H1 (cell line): ENCODE measurements around the gene NLRP3. TPM values are rescaled to one million over a fixed set of nuclear protein-coding genes. Genes with fewer than 3 reads are reported as not detected.

ENCODE experiments used
- CHD1 ChIP-seq: IDR thresholded peaks from 2 replicates; pipeline ENCODE4 v1.6.1; 2012; ENCODE audit warnings: low read depth, low read length, improper control_type of control experiment
- RFX5 ChIP-seq: IDR thresholded peaks from 2 replicates; pipeline ENCODE4 v1.6.1; 2011; ENCODE audit warnings: low read depth, low read length, improper control_type of control experiment, borderline replicate concordance
- RXRA ChIP-seq: IDR thresholded peaks from 2 replicates; pipeline ENCODE4 v1.6.1; 2011; ENCODE audit warnings: low read depth, mild to moderate bottlenecking, low read length, moderate library complexity; ENCODE audit not compliant: insufficient read depth
- TAF1 ChIP-seq: IDR thresholded peaks from 2 replicates; pipeline ENCODE4 v1.6.1; 2011; ENCODE audit warnings: mild to moderate bottlenecking, low read depth, low read length
- polyA plus RNA-seq, 7 experiments: library from polyadenylated mRNA; depleted of rRNA in 3 of 7; stranded (reverse) in 5 of 7; unstranded in 2 of 7; fragments of >200 nt in 5 of 7; fragments of 200-250 nt in 2 of 7; gene quantifications; 1 replicate in 5 of 7; 2 replicates in 1 of 7; 4 replicates in 1 of 7; pipeline versions ENCODE4 v1.2.1 to v1.2.3, GENCODE V29; 2011 to 2013; ENCODE audit warnings: missing spikeins in 2 of 7, mixed read lengths in 2 of 7
- total RNA-seq: library from RNA; stranded (reverse); fragmentation: NEBNext Ultra II Directional; extraction: Animal tissue kit (Norgen Biotek cat#: 25700); gene quantifications from 2 replicates; pipeline ENCODE4 v1.2.1, GENCODE V29; 2021
- TF ChIP-seq, protein P1 (sequence below): IDR thresholded peaks from 2 replicates; pipeline ENCODE4 v1.6.1; 2011; ENCODE audit warnings: low read length, improper control_type of control experiment
- TF ChIP-seq, protein P2 (sequence below), 3 experiments: IDR thresholded peaks; 1 replicate in 2 of 3; 2 replicates in 1 of 3; pipeline versions ENCODE4 v1.5.1 to v1.6.1; 2011; ENCODE audit warnings: low read length in 3 of 3, mild to moderate bottlenecking in 3 of 3, inconsistent platforms in 2 of 3, low read depth in 1 of 3, moderate library complexity in 1 of 3; ENCODE audit not compliant: insufficient read depth in 1 of 3; ENCODE audit errors: control extremely low read depth in 1 of 3
- TF ChIP-seq, protein P3 (sequence below): IDR thresholded peaks from 2 replicates; pipeline ENCODE4 v1.6.1; 2012; ENCODE audit warnings: inconsistent platforms

NLRP3 gene
- total and polyA plus RNA-seq, 2 of the 8 experiments (the other 6 are each of a cell fraction or from before 2014, with no cell fraction given): 0.05 to 0.19 TPM

DNA sequence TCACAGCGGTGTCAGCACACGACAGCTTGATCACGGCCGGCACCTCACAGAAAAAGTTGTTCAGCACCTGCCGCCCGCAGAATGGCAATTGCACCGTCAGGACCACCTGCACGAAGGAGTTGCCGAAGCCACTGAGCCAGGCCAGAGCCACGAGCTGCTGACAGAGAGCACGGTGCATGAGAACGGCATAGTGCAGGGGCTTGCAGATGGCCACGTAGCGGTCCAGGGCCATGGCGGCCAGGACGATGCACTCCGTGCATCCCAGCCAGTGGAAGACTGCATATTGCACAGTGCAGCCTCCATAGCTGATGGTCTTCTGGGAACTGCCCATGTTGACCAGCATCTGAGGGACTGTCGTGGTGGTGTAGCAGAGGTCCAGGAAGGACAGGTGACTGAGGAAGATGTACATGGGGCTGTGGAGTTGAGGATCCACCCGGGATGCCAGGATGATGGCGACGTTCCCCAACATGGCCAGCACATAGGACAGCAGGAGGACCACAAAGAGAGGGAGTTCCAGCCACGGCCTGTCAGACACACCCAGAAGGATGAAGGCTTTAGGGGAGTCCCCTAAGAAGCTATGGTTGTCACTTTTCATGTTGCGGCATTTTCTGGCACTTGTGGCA lies 35.5 kb downstream of the NLRP3 start (continued):
- TF ChIP-seq, protein P1, sequence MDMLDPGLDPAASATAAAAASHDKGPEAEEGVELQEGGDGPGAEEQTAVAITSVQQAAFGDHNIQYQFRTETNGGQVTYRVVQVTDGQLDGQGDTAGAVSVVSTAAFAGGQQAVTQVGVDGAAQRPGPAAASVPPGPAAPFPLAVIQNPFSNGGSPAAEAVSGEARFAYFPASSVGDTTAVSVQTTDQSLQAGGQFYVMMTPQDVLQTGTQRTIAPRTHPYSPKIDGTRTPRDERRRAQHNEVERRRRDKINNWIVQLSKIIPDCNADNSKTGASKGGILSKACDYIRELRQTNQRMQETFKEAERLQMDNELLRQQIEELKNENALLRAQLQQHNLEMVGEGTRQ: no peak
- TF ChIP-seq, protein P2, sequence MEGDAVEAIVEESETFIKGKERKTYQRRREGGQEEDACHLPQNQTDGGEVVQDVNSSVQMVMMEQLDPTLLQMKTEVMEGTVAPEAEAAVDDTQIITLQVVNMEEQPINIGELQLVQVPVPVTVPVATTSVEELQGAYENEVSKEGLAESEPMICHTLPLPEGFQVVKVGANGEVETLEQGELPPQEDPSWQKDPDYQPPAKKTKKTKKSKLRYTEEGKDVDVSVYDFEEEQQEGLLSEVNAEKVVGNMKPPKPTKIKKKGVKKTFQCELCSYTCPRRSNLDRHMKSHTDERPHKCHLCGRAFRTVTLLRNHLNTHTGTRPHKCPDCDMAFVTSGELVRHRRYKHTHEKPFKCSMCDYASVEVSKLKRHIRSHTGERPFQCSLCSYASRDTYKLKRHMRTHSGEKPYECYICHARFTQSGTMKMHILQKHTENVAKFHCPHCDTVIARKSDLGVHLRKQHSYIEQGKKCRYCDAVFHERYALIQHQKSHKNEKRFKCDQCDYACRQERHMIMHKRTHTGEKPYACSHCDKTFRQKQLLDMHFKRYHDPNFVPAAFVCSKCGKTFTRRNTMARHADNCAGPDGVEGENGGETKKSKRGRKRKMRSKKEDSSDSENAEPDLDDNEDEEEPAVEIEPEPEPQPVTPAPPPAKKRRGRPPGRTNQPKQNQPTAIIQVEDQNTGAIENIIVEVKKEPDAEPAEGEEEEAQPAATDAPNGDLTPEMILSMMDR (IDR thresholded peaks at IDR 0.05; ENCODE audit: control extremely low read depth in 1 of 3, insufficient read depth in 1 of 3, low read depth in 1 of 3, low read length in 3 of 3): no peak
- TF ChIP-seq TAF1: no peak
- no peak for TF ChIP-seq RFX5
- TF ChIP-seq, protein P3, sequence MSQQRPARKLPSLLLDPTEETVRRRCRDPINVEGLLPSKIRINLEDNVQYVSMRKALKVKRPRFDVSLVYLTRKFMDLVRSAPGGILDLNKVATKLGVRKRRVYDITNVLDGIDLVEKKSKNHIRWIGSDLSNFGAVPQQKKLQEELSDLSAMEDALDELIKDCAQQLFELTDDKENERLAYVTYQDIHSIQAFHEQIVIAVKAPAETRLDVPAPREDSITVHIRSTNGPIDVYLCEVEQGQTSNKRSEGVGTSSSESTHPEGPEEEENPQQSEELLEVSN: no peak
- TF ChIP-seq CHD1: no peak
- no peak for TF ChIP-seq RXRA
